GM10847 (cell line): Measurements from ENCODE around the gene MVD.

Experiments used
- POLR2A ChIP-seq: IDR thresholded peaks from 2 replicates; pipeline ENCODE4 v1.6.1; 2011; ENCODE audit not compliant: insufficient read length; ENCODE audit errors: extremely low read depth

MVD gene

DNA sequence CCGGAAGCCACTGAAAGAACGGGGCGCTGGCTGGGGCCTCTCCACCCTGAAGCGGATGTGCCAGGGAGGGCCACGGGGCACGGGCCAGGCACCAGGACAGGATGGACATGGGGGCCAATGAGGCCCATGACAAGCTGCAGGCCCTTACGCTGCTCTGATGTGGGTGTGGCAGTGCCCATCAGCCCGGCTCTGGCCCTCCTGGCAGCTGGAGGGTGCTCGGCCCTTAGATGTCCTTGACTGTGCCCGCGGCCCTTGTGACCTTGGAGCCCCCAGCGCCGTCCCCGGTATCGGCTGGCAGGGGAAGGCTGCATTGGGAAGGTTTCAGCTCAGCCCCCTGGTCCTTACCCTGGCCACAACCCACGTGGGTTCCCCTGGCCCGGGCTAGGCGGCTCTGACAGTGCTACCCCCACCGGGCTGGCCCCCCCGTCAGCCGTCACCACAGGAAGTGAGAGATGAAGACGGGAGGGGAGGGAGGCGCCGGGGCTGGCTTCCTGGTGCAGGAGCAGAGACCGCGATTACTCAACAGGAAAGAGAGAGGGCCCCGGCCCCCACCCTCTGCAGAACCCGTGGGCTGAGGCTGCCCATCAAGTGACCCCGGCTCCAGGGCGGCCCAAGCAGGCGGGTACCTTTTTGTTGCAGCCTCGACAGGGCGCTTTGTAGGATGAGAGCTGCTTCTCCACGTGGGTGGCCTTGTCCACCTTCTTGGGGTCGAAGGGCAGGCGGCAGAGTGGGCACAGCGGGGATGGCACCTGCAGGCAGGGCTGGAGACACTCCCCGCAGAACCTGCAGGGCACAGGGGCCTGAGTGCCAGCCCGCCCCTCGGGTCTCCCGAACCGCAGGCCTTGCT lies 38.0 kb upstream of the MVD start:
- no peak for TF ChIP-seq POLR2A

DNA sequence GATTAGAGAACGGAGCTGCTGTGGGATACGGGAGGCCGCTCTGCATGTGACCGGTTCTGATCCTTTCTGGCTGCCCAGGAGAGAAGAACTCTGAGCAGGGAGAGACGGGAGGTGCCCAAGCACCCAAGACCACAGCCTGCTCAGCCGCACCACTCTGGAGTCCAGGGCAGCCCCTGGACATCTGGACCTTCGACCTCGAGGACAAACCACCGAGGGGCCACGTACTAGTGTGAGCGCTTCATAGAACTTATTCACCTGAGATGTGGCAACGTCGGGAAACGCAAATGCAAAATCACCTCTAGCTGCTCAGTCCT lies 37.4 kb upstream of the MVD start:
- no peak for TF ChIP-seq POLR2A

DNA sequence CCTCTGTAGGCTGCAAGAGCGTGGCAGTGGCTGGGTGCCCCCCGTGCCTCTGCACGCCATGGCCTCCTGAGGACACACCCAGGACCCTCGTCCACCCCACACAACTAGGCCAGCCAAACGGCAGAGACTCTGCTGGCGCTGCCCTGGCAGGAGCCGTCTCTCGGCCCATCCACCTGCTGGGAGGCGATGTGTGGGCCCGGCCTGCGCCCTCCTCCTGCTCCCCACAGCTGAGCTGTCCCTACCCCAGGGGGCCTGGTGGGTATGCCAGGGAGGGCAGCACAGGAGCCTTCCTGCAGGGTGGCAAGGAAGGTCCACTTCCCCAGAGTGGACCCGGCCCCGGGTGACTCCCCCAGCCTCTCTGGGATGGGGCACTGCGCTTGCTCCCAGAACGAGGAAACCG lies 36.3 kb upstream of the MVD start:
- TF ChIP-seq POLR2A, result no peak

DNA sequence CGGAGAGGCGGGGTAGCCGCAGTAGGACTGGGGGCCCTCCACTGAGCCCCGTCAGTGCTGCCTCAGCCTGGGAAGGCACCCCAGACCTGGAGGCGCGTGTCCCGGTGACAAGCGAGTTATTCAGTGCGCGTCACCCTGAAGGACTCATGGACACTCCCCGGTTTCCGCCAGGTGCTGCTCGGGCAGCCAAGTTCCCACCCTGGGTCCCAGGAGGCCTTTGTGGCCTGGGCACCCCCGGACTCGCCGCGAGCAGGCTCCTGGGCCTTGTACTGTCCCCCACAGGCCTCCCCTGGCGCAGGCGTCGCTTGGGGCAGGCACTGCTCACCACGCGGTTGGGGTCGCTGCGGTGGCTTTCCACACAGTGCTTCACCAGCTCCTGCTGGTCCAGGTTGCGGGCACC lies 35.8 kb upstream of the MVD start:
- no peak for TF ChIP-seq POLR2A

DNA sequence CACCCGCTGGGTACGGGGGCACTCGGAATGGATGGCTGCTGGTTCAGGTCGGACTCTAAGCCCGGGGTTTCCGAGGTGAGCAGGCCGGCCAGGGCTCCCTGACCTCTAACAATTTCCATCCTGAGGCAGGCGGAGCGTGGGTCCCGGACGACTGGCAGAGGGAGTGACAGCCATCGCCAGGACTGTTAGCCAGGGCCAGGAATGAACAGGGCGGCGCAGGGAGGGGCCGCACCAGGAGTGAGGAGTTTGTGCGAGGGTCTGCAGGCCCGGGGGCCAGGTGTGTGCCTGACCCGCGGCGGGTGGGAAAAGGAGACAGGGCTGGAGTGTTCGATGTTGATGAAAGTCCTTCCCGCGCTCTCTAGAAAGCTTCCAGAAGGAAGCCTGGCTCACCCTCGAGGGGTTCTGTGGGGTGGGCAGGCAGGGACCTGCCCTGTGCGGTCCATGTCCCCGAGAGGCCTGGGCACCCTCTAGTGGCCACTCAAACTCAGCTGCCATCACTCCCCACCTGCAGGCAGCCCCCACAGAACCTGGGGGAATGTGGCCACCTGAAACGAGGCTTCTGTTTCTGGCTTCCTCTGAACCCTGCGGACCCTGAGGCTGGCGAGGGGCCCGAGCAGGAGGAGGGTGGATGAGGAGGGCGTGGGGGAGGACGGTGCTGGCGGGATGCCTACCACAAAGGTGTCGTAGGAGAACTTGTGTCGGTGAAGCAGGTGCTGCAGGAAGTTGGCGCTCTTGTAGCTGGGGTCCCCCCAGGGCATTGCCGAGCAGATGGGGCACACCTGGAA lies 35.1 kb upstream of the MVD start:
- no peak for TF ChIP-seq POLR2A

DNA sequence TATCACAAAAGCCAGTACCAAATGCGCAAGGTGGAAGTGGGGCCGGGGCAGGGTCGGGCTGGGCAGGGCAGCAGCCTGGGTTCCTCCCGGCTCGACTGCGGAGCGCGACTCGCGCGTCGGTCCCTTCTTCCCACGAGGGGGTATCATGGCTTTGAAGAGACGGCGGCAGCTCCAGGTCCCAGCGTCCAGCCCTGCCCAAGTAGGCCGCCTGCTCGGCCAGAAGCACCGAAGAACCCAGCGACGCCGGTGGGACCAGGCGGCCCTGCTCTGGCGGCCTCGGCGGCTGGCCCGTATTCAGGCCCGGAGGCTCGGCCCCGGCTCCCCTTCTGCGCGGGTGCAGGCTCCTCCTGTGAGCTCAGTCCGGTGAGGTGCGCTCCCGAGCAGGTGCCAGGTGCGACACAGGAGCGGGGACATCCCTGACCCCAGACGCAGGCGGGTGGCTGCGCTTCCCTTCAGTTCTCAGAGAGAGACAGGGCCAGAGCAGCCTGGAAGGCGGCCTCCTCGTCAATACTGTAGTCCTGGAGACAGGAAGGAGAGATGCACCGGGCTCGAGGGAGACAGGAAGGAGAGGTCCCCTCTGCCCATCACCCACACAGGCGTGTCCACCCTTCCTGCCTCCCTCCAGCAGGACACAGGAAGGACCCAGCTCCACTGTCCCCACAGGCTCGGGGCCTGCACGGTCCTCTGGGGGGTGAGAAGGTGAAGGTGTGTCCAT lies 34.4 kb upstream of the MVD start:
- TF ChIP-seq POLR2A, result no peak

DNA sequence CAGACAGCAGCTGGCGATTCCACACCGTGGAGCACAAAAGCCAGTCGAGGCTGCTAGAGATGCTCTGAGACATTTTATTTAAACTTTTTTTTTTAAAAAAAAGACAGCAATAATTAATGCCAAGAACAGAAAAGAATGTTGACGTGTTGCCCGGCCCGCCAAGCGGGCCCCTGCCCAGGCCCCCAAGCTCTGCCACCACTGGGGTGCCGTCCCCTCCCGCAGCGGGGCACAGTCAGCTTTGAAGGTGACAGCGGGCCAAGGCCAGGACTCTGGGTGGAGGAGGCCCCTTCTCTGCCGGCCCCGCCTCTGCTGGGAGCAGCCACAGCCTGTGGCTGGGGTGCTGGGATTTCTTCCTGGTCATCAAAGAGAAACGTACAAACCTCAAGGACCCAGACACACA lies 33.5 kb upstream of the MVD start:
- no peak for TF ChIP-seq POLR2A

GRCh38 chr16:88695753-88696152 lies 32.9 kb upstream of the MVD start:
- no peak for TF ChIP-seq POLR2A

DNA sequence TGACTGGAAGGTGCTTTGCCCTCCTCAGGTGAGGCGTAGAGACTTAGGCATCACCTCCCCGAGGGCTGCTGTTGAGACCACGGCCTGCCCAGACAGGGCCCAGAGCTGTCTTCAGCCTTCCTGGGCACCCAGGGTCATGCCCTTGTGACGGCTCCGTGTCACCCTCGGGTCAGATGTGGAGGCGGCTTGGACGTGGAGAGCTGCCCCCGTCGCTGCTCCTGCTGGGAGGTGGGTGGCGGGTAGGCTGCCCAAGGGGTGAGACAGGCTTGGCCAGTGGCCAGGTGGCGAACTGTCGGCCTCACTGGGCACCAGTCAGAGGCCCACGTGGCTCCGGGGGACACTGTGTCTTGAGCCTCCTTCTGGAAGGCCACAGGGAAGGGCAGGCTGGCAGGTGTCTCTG lies 32.3 kb upstream of the MVD start:
- TF ChIP-seq POLR2A, result no peak

DNA sequence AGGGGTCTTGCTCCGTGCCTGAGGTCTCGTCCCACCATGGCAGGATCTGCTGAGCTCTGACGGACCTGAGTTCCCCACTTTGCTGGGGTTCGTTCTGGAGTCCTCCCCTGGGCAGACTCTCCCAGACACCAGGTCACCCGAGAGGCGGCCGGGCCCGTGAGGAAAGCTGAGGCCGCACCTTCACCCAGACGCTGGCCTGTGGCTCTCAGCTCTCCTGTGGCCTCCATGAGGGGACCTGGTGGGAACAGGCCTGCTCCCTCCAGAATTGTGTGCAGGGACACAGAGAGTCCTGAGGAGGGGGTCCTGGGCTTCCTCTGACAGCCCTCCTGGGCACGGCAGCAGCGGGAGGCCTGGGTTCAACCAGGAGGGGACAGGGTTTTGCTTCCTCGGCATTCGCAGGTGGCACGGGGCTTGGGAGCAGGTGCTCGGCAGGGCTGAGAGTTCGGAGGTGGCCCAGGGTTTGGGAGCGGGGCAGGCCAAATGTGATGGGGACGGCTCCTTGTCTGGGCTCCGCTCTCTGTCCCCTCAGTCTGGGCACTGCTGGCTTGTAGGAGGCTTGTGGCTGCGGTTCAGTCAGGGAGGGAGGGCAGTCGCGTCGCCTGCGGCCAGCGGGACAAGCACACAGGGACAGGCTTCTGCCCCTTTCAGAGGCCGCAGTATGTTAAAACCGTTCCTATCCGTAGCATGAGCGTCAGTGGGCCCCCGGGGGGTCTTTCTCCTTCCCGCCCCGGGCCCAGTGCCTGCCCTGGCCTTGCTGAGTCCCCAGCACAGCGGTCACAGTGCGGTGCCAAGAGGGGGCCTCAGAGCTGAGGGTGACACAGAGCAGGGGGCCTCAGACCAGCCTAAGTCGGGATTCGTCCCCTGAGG lies 31.6 kb upstream of the MVD start:
- no peak for TF ChIP-seq POLR2A

DNA sequence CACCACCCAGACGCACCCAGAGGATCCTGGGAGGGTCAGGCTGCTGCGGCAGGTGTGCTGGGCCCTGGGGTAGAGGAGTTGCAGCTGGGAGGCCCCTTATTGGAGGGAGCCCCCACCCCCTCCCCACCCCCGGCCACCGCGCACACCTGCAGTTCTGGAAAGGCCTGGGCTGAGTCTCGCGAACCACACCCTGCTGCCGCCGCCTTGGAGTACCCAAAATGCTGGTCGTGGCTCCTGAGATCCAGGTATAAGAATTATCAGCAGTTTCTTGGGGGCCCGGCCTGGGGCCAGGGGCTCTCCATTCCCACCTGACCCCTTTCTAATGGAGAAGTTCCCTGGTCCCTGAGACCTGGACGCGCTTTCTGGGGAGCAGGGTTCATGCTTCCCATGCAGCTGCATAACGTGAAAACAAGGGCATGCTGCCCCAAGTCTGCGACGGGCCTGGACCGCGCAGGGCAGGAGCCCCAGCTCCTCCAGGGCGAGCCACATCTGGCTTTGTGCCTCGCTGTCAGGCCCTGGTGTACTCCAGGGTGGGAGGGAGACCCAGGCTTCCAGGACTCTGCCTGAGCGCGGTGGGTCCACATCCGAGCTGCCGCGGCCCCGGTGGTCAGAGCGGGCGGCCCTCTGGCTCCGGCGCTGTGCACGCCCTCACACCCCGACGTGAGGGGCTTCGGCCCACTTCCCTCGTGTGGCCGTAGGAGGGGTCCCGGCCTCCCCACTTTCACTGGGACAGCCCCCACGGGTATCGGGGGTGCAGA lies 30.7 kb upstream of the MVD start:
- TF ChIP-seq POLR2A, result no peak

DNA sequence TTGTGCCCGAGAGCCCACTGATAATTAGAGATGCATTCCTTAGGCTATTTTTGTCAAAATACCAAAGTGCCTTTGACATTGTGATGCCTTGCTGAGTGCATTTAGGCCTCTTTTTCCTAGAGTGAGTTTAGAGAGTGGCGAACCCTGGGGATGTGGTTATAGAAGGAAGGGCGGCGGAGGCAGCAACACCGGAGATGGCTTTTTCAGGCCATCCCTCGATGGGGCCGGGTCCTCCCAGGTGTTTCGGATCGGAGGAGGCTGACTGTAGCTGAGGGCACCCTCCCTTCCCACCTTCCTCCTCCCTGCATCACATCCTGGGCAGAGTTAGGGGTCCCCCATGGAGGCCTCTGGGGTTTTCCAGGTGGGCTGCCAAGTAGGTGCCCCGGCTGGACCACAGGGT lies 30.0 kb upstream of the MVD start:
- TF ChIP-seq POLR2A, result no peak

DNA sequence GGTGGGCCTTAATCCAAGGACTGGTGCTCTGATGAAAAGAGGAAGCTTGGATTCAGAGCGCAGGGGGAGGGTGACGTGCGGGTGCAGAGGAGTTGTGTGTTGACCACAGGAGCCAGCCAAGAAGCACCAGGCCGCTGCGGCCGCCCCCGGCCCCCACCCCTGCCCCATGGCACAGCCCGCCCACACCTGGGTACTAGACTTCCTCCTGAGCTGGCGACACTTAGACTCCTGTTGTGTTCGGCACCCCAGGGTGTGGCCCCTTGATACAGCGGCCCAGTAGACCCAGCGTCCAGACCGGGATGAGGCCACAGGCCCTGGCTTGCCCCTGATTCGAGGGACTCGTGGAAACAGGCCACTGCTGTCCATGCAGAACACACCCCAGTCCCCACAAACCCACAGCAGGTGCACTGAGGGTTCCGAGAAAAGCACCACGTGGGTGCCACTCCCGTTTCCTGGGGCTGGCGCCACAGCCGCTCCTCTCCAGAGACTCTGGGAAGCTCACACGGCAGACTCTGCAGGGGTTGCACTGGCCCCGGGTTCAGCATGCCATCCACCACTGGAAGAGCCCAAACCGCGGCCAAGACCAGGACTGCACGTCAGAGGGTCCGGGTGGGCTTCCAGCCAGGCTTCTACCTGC lies 29.2 kb upstream of the MVD start:
- no peak for TF ChIP-seq POLR2A

DNA sequence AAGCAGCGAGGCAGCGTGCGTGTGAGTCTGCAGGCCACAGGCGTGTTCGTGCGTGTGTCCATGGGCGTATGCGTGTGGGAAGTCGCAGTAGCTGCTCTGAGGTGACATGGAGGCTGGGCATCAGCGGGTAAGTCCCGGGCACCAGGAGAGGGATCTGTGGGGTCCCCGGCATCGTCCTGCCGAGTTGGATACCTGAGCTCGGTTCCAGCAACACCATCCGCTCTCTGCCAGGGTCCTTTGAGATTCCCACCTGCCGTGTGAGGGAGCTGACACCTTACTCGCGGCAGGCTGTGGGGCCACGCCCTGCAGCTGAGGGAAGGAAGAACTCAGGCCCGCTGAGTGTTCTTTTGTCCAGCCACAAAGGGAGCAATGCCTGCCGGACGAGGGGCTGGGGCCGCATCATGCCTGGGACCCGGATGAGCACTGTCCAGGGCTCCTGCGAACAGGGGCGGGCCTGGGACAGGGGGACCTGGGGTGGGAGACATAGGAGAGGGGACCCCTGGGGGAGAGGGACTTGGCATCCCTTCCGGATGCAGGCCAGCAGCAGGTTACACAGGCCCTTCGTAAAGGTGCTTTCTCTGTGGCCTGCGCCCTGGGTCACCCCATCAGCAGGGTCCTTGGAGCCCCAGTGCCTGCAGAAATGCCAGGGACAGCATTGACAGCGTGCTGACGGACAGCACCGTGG lies 28.4 kb upstream of the MVD start:
- no peak for TF ChIP-seq POLR2A
